Activated naive CD4-positive, alpha-beta T cell treated with Interleukin-2 at 50 U/mL for 16 hours (primary cell): Measurements from ENCODE around the gene TLR2.

Source experiments
- DNase-seq: peaks from one replicate; pipeline ENCODE4 v3.0.0-alpha.2; 2020

Gene TLR2

GRCh38 chr4:153735906-153736461, 51.9 kb downstream of the TLR2 start:
- no peak for DNase-seq

- no peak for DNase-seq
Observed at GRCh38 chr4:153741541-153741940, 57.5 kb downstream of the TLR2 start.

- no peak for DNase-seq
Observed at GRCh38 chr4:153745651-153746050, 61.6 kb downstream of the TLR2 start.

DNA sequence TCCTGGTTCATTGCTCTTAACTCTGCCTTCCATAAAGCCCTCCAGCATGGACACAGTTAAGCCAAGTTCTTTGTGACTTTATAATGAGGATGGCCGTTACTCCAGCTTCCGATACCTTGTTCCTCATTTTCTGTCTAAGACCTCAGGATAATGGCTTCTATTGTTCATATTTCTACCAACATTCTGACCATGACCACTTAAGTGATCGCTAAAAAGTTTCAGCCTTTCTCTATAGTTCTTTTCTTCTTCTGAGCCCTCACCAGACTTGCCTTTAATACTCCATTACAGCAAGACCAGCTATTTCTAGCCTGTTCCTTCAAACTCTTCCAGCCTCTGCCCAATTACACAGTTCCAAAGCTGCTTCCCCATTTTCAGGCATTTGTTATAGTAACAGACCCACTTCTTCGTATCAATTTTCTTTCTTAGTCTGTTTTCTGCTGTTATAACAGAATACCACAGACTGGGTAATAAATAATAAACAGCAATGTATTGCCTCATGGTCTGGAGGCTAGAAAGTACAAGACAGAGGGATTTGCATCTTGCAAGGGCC, 63.4 kb downstream of the TLR2 start:
- no peak for DNase-seq

DNA sequence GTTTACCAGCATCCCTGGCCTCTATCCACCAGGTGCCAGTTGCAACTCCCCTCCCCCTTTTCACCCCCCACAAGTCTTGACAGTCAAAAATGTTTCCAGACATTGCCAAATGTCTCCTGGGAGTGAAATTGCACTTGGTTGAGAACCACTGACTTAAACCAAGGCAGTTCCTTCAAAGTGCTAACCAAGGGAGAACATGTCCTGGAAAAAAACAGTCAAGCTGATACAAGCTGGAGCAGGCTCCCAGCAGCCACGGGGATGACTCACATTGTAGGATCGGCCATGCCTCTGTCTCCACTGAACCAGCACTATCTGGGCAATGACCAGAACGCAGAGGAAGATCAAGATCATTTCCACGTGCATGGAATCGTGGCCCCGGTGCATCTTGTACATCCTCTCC, 64.3 kb downstream of the TLR2 start:
- no peak for DNase-seq

- DNase-seq: peak; percentile 55
Observed at GRCh38 chr4:153750197-153750817, 66.2 kb downstream of the TLR2 start.

- DNase-seq: no peak
Observed at GRCh38 chr4:153755186-153755585, 71.1 kb downstream of the TLR2 start.
